Kidney (tissue), 14 donors: ENCODE measurements around the gene PLCB4. TPM values are rescaled to one million over a fixed set of nuclear protein-coding genes. Genes with fewer than 3 reads are reported as not detected.

Experiments
- DNase-seq, 5 donors: peaks; one replicate each; pipeline ENCODE4 v3.0.0-alpha.2; 2013 to 2020
- FAIRE-seq: peaks from 2 replicates; lab custom pipeline; 2012; peaks lifted over from hg19 to GRCh38; lab: Jason Lieb, UNC
- H3K27ac ChIP-seq, 2 donors: one replicate each; pipeline ENCODE4 v1.7.0; 2013; ENCODE audit warnings: low read depth in 2 of 2, low read length in 2 of 2, inconsistent platforms in 1 of 2
- H3K27me3 ChIP-seq: one replicate; pipeline ENCODE4 v1.7.1; 2013; ENCODE audit warnings: low read length, inconsistent platforms; ENCODE audit not compliant: control insufficient read depth, insufficient read depth
- H3K36me3 ChIP-seq, 3 donors: one replicate each; pipeline versions ENCODE4 v1.7.0 to v1.7.1; 2013; ENCODE audit warnings: low read length in 3 of 3, control low read depth in 1 of 3, inconsistent platforms in 1 of 3; ENCODE audit not compliant: insufficient read depth in 3 of 3, control insufficient read depth in 2 of 3
- H3K4me1 ChIP-seq, 3 donors: one replicate each; pipeline versions ENCODE4 v1.7.0 to v1.7.1; 2013; ENCODE audit warnings: low read length in 3 of 3, inconsistent platforms in 1 of 3, low read depth in 1 of 3; ENCODE audit not compliant: control insufficient read depth in 2 of 3, insufficient read depth in 2 of 3
- H3K4me3 ChIP-seq, 3 donors: one replicate each; pipeline versions ENCODE4 v1.7.0 to v1.8.1; 2013; ENCODE audit warnings: low read length in 3 of 3, control low read depth in 1 of 3, inconsistent platforms in 1 of 3
- H3K9ac ChIP-seq, 3 donors: one replicate each; pipeline versions ENCODE4 v1.7.0 to v1.7.1; 2013; ENCODE audit warnings: low read length in 3 of 3, control low read depth in 1 of 3, inconsistent platforms in 1 of 3
- H3K9me3 ChIP-seq, 3 donors: one replicate each; pipeline versions ENCODE4 v1.7.0 to v1.7.1; 2013; ENCODE audit warnings: low read length in 3 of 3, control low read depth in 1 of 3, inconsistent platforms in 1 of 3; ENCODE audit not compliant: control insufficient read depth in 2 of 3, insufficient read depth in 1 of 3
- CTCF ChIP-seq: IDR thresholded peaks from 3 replicates; pipeline ENCODE4 v1.5.1; 2012; ENCODE audit warnings: mild to moderate bottlenecking, moderate library complexity, borderline replicate concordance; ENCODE audit not compliant: insufficient read depth; ENCODE audit errors: extremely low read depth
- intact Hi-C: fragments of 100-400 bp; cut with DNase I; formaldehyde crosslinking; loops from one replicate; pipeline ENCODE4 v1.11.1; 2022
- polyA plus RNA-seq: library from polyadenylated mRNA; stranded (reverse); fragments of 350-450 nt; fragmentation: Illumina TruSeq; extraction: RNeasy Lipid Tissue Mini Kit (QIAGEN cat#74804); gene quantifications from one replicate; pipeline ENCODE4 v1.2.3, GENCODE V29; 2014; ENCODE audit warnings: low read depth, low replicate concordance; ENCODE audit not compliant: insufficient read depth
- total RNA-seq: library from RNA; stranded (reverse); fragmentation: NEBNext Ultra II Directional; extraction: Animal tissue kit (Norgen Biotek cat#: 25700); gene quantifications from one replicate; pipeline ENCODE4 v1.2.1, GENCODE V29; 2021
- donor health status: control.
- donor health status: control.
- donor health status: control.
- donor health status: control.
- donor health status: control.
- donor health status: DM: yes; HTN: yes; CAD: no.
- donor health status: Normal renal cell carcinoma (clear cell type).

The PLCB4 gene
- total and polyA plus RNA-seq, 2 donors from 2014 or later: 2.8 to 17.7 TPM

- Histone ChIP-seq H3K4me3 (no peak overlapping the region), H3K27me3 (no peaks in the 10 kb centered on the region), H3K4me1 (no peaks in the 10 kb centered on the region), H3K9me3 (no peaks in the 10 kb centered on the region), H3K36me3 (no peaks in the 10 kb centered on the region), H3K9ac (no peak overlapping the region), H3K27ac (no peak overlapping the region)
- no peak for DNase-seq
- peak; percentile 15 for TF ChIP-seq CTCF
- FAIRE-seq: peak; percentile 17
- intact Hi-C loops: no loop called here
These were observed 146.7 kb downstream of the PLCB4 start for GRCh38 chr20:9215539-9215938.

GRCh38 chr20:9218531-9218961 is 149.7 kb downstream of the PLCB4 start:
- DNase-seq (peak in 2 of 5 donors; percentile 39 to 65), FAIRE-seq (no peak)
- Histone ChIP-seq H3K27ac (no peak overlapping the region), H3K9me3 (no peaks in the 10 kb centered on the region), H3K27me3 (no peaks in the 10 kb centered on the region), H3K9ac (no peak overlapping the region), H3K36me3 (no peaks in the 10 kb centered on the region), H3K4me3 (no peak overlapping the region), H3K4me1 (no peaks in the 10 kb centered on the region)
- intact Hi-C loops: no loop called here
- TF ChIP-seq CTCF: no peak

GRCh38 chr20:9220874-9221547 is 152.1 kb downstream of the PLCB4 start:
- intact Hi-C loops: no loop called here
- no peak for FAIRE-seq
- H3K9ac ChIP-seq: no peak overlapping the region
- no peaks in the 10 kb centered on the region for H3K27me3 ChIP-seq
- H3K27ac ChIP-seq: no peak overlapping the region
- peak in 1 of 5 donors; percentile 67 for DNase-seq
- H3K36me3 ChIP-seq: no peaks in the 10 kb centered on the region
- no peak overlapping the region for H3K4me3 ChIP-seq
- TF ChIP-seq CTCF: no peak
- H3K4me1 ChIP-seq: no peaks in the 10 kb centered on the region
- H3K9me3 ChIP-seq: no peaks in the 10 kb centered on the region
